Muscle of leg (tissue), 11 donors: ENCODE measurements around the gene RRBP1. TPM values are rescaled to one million over a fixed set of nuclear protein-coding genes. Genes with fewer than 3 reads are reported as not detected.

Experiments used
- DNase-seq: peaks from one replicate; pipeline ENCODE4 v3.0.0; 2013
- H3K27ac ChIP-seq: one replicate; pipeline ENCODE4 v1.5.1; 2013; ENCODE audit warnings: mild to moderate bottlenecking, low read length, control low read depth
- H3K27me3 ChIP-seq: one replicate; pipeline ENCODE4 v1.6.1; 2013; ENCODE audit warnings: low read length; ENCODE audit not compliant: control insufficient read depth, insufficient read depth
- H3K36me3 ChIP-seq: one replicate; pipeline ENCODE4 v1.6.1; 2013; ENCODE audit warnings: low read length; ENCODE audit not compliant: control insufficient read depth, insufficient read depth
- H3K4me1 ChIP-seq: one replicate; pipeline ENCODE4 v1.6.1; 2013; ENCODE audit warnings: low read length; ENCODE audit not compliant: control insufficient read depth, insufficient read depth
- H3K4me3 ChIP-seq: one replicate; pipeline ENCODE4 v1.5.1; 2013; ENCODE audit warnings: low read length, control low read depth
- H3K9me3 ChIP-seq: replicated peaks from 2 replicates; pipeline ENCODE4 v1.6.1; 2013; ENCODE audit warnings: low read depth, low read length; ENCODE audit not compliant: control insufficient read depth
- WGBS: methylation state at CpG from one replicate; pipeline ENCODE4 v1.1.5; 2013; ENCODE audit warnings: missing lambda C conversion rate; ENCODE audit not compliant: insufficient coverage; 5-methylcytosine and 5-hydroxymethylcytosine counted together
- polyA plus RNA-seq, 8 donors: library from polyadenylated mRNA; unstranded; fragments of 120-200 nt; gene quantifications; one replicate each; pipeline versions ENCODE4 v1.2.1 to v1.2.3, GENCODE V29; 2013; ENCODE audit warnings: inconsistent platforms in 1 of 8, low replicate concordance in 1 of 8; ENCODE audit not compliant: insufficient read length in 8 of 8, insufficient read depth in 1 of 8
- total RNA-seq: library from RNA; stranded (reverse); fragments of 120-200 nt; gene quantifications from one replicate; pipeline ENCODE4 v1.2.4, GENCODE V29; 2013

The RRBP1 gene
- total and polyA plus RNA-seq, 9 donors = 99.5 to 178 (median 134) TPM

GRCh38 chr20:17675519-17676377 lies 6.3 kb downstream of the RRBP1 start:
- DNase-seq = no peak
- H3K4me3 ChIP-seq = no peak overlapping the region
- no peak overlapping the region for H3K27ac ChIP-seq
- WGBS = 85% methylated on average over 10 of the region's 13 CpGs
- H3K9me3 ChIP-seq = no peaks in the 10 kb centered on the region
- no peaks in the 10 kb centered on the region for H3K27me3 ChIP-seq
- peaks cover 73% of the 10 kb centered on the region for H3K36me3 ChIP-seq
- H3K4me1 ChIP-seq = peaks cover 34% of the 10 kb centered on the region

- Histone ChIP-seq H3K4me3 (no peak overlapping the region), H3K9me3 (no peaks in the 10 kb centered on the region), H3K36me3 (peaks cover 67% of the 10 kb centered on the region), H3K27me3 (no peaks in the 10 kb centered on the region), H3K27ac (no peak overlapping the region), H3K4me1 (peaks cover 25% of the 10 kb centered on the region)
- no peak for DNase-seq
- 58% methylated on average over 1 of the region's 9 CpGs for WGBS
Observed at GRCh38 chr20:17674722-17675518, 7.1 kb downstream of the RRBP1 start.

GRCh38 chr20:17673084-17673483 lies 9.0 kb downstream of the RRBP1 start:
- Histone ChIP-seq H3K4me3 (no peak overlapping the region), H3K4me1 (peaks cover 19% of the 10 kb centered on the region), H3K9me3 (no peaks in the 10 kb centered on the region), H3K27ac (no peak overlapping the region), H3K27me3 (no peaks in the 10 kb centered on the region), H3K36me3 (peaks cover 54% of the 10 kb centered on the region)
- no peak for DNase-seq
- WGBS = 29% methylated on average over 1 of the region's 7 CpGs

- DNase-seq = no peak
- H3K9me3 ChIP-seq = no peaks in the 10 kb centered on the region
- H3K27ac ChIP-seq = no peak overlapping the region
- peaks cover 40% of the 10 kb centered on the region for H3K36me3 ChIP-seq
- H3K27me3 ChIP-seq = no peaks in the 10 kb centered on the region
- H3K4me1 ChIP-seq = peaks cover 17% of the 10 kb centered on the region
- WGBS = 100% methylated on average over 3 of the region's 4 CpGs
- H3K4me3 ChIP-seq = no peak overlapping the region
Observed at GRCh38 chr20:17671565-17671964, 10.5 kb downstream of the RRBP1 start.

GRCh38 chr20:17671011-17671410 lies 11.0 kb downstream of the RRBP1 start:
- H3K36me3 ChIP-seq = peaks cover 35% of the 10 kb centered on the region
- H3K4me3 ChIP-seq = no peak overlapping the region
- H3K27me3 ChIP-seq = no peaks in the 10 kb centered on the region
- peaks cover 11% of the 10 kb centered on the region for H3K4me1 ChIP-seq
- no CpG with 5 or more reads among the region's 1 CpG for WGBS
- H3K27ac ChIP-seq = no peak overlapping the region
- no peak for DNase-seq
- no peaks in the 10 kb centered on the region for H3K9me3 ChIP-seq

- Histone ChIP-seq H3K4me3 (no peak overlapping the region), H3K9me3 (no peaks in the 10 kb centered on the region)
- DNase-seq = no peak
Observed at GRCh38 chr20:17669306-17669931, 12.6 kb downstream of the RRBP1 start.

GRCh38 chr20:17668432-17668831 lies 13.6 kb downstream of the RRBP1 start:
- H3K4me1 ChIP-seq = peaks cover 13% of the 10 kb centered on the region
- peaks cover 16% of the 10 kb centered on the region for H3K36me3 ChIP-seq
- H3K9me3 ChIP-seq = no peaks in the 10 kb centered on the region
- no peak overlapping the region for H3K4me3 ChIP-seq
- H3K27me3 ChIP-seq = no peaks in the 10 kb centered on the region
- 100% methylated on average over 2 of the region's 3 CpGs for WGBS
- DNase-seq = no peak
- H3K27ac ChIP-seq = no peak overlapping the region

More at GRCh38 chr20:17669306-17669931, 12.6 kb downstream of the RRBP1 start:
- 79% methylated on average over 2 of the region's 12 CpGs for WGBS
- Histone ChIP-seq H3K4me1 (peaks cover 6% of the 10 kb centered on the region), H3K27me3 (no peaks in the 10 kb centered on the region), H3K27ac (no peak overlapping the region), H3K36me3 (peaks cover 20% of the 10 kb centered on the region)

GRCh38 chr20:17667445-17667844 lies 14.6 kb downstream of the RRBP1 start:
- Histone ChIP-seq H3K9me3 (no peaks in the 10 kb centered on the region), H3K27me3 (no peaks in the 10 kb centered on the region), H3K36me3 (peaks cover 9% of the 10 kb centered on the region), H3K4me3 (no peak overlapping the region), H3K4me1 (peaks cover 19% of the 10 kb centered on the region), H3K27ac (no peak overlapping the region)
- no peak for DNase-seq
- 44% methylated on average over 3 of the region's 3 CpGs for WGBS

GRCh38 chr20:17666481-17666880 lies 15.6 kb downstream of the RRBP1 start:
- peak; percentile 93 for DNase-seq
- no peaks in the 10 kb centered on the region for H3K27me3 ChIP-seq
- no CpG with 5 or more reads among the region's 2 CpGs for WGBS
- H3K4me3 ChIP-seq = no peak overlapping the region
- peak overlapping the region; percentile 66 for H3K27ac ChIP-seq
- H3K4me1 ChIP-seq = peaks cover 20% of the 10 kb centered on the region
- H3K9me3 ChIP-seq = no peaks in the 10 kb centered on the region
- H3K36me3 ChIP-seq = peaks cover 3% of the 10 kb centered on the region

- H3K27me3 ChIP-seq = no peaks in the 10 kb centered on the region
- WGBS = no CpG with 5 or more reads among the region's 2 CpGs
- no peak overlapping the region for H3K4me3 ChIP-seq
- H3K9me3 ChIP-seq = no peaks in the 10 kb centered on the region
- H3K4me1 ChIP-seq = peaks cover 26% of the 10 kb centered on the region
- peak overlapping the region; percentile 66 for H3K27ac ChIP-seq
- no peaks in the 10 kb centered on the region for H3K36me3 ChIP-seq
- no peak for DNase-seq
Observed at GRCh38 chr20:17665756-17666155, 16.3 kb downstream of the RRBP1 start.
